ENCODE data around the gene CNPY4.

DNA sequence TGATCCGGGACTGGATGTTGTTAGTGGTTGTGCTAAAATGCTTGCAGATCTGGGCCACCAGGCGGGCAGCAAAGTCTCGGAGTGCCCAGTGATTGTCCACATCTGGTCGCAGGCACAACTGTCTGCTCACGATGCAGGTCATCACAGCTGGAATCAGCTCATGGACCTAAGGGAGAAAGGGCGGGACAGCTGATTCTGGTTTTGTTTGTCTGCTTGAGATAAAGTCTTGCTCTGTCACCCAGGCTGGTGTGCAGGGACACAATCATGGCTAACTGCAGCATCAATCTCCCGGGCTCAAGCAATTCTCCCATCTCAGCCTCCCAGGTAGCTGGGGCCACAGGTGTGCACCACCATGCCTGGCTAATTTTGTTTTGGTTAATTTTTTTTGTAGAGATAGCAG lies 8.3 kb upstream of the CNPY4 start:
- TF ChIP-seq, protein P1, sequence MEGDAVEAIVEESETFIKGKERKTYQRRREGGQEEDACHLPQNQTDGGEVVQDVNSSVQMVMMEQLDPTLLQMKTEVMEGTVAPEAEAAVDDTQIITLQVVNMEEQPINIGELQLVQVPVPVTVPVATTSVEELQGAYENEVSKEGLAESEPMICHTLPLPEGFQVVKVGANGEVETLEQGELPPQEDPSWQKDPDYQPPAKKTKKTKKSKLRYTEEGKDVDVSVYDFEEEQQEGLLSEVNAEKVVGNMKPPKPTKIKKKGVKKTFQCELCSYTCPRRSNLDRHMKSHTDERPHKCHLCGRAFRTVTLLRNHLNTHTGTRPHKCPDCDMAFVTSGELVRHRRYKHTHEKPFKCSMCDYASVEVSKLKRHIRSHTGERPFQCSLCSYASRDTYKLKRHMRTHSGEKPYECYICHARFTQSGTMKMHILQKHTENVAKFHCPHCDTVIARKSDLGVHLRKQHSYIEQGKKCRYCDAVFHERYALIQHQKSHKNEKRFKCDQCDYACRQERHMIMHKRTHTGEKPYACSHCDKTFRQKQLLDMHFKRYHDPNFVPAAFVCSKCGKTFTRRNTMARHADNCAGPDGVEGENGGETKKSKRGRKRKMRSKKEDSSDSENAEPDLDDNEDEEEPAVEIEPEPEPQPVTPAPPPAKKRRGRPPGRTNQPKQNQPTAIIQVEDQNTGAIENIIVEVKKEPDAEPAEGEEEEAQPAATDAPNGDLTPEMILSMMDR (IDR thresholded peaks at IDR 0.05 in 2 of 3, conservative IDR thresholded peaks at IDR 0.05 in 1 of 3; ENCODE audit: control insufficient read depth in 2 of 3, extremely low read depth in 1 of 3, insufficient read depth in 1 of 3, low read depth in 3 of 3, low read length in 3 of 3), result no peak
- TF ChIP-seq MXI1 (IDR thresholded peaks at IDR 0.05; ENCODE audit: low read depth, low read length) (no peak), KDM1A (IDR thresholded peaks at IDR 0.05; ENCODE audit: borderline replicate concordance) (no peak), SIN3A (IDR thresholded peaks at IDR 0.05; ENCODE audit: low read depth, low read length) (no peak), NRF1 (conservative IDR thresholded peaks at IDR 0.05; ENCODE audit: low read depth, low read length) (no peak)
- TF ChIP-seq, protein P2, sequence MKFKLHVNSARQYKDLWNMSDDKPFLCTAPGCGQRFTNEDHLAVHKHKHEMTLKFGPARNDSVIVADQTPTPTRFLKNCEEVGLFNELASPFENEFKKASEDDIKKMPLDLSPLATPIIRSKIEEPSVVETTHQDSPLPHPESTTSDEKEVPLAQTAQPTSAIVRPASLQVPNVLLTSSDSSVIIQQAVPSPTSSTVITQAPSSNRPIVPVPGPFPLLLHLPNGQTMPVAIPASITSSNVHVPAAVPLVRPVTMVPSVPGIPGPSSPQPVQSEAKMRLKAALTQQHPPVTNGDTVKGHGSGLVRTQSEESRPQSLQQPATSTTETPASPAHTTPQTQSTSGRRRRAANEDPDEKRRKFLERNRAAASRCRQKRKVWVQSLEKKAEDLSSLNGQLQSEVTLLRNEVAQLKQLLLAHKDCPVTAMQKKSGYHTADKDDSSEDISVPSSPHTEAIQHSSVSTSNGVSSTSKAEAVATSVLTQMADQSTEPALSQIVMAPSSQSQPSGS (IDR thresholded peaks at IDR 0.05; ENCODE audit: low read length), result no peak

Measured in GM12878 (cell line).